ENCODE results near the gene FMO4.
"Not testable (repeated sequence)": the region's sequence is repeated elsewhere in the genome, so short reads cannot be mapped to it uniquely, and the experiment has no call there.

The FMO4 gene

DNA sequence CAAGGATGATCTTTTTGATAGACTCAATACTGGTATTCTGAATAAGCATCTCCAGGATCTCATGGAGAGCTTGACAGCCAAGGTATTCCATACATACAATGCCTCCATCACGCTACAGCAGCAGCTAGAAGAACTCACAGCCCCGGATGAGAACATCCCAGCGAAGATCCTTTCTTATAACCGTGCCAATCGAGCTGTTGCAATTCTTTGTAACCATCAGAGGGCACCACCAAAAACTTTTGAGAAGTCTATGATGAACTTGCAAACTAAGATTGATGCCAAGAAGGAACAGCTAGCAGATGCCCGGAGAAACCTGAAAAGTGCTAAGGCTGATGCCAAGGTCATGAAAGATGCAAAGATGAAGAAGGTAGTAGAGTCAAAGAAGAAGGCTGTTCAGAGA lies 25.4 kb downstream of the FMO4 start:
- DNase-seq, result not testable (repeated sequence)

GRCh38 chr1:171343727-171344472 lies 29.9 kb downstream of the FMO4 start:
- no peak for DNase-seq

DNA sequence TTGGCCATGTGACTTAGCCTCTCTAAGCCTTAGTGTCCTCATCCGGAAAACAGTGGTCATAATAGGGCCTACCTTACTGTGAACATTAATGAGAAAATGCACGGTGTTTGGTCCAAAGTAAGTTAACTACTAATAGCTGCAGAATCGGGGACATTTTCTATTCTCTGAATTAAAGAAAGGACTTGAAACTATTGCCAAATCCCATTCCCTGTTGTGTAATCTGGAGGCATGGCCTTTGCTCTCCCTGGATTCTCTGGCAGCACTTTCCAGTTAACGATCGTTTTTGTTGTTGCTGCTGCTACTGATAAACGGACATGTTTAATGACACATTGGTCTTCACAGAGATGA lies 30.5 kb downstream of the FMO4 start:
- DNase-seq, result no peak

- DNase-seq, result no peak
Measured at GRCh38 chr1:171345536-171345935, 31.6 kb downstream of the FMO4 start.

GRCh38 chr1:171346881-171347280 lies 32.9 kb downstream of the FMO4 start:
- no peak for DNase-seq

GRCh38 chr1:171350594-171350993 lies 36.6 kb downstream of the FMO4 start:
- DNase-seq, result no peak

DNA sequence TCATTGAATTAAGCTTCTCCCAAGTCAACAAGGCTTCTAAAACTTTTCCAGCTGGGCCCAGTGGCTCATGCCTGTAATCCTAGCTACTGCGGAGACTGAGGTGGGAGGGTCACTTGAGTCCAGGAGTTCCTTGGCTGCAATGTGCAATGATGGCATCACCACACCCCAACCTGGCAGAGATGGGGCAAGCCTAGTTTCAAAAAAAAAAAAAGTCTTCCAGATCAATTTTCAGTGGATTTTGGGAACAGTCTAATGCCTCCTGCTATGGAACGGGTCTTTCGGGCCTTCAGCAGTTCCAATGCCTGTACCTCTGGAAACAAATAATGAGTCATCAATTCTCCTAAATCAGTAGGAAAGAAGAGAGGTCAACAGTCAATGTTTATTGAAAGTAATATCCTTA lies 38.0 kb downstream of the FMO4 start:
- DNase-seq, result no peak

DNA sequence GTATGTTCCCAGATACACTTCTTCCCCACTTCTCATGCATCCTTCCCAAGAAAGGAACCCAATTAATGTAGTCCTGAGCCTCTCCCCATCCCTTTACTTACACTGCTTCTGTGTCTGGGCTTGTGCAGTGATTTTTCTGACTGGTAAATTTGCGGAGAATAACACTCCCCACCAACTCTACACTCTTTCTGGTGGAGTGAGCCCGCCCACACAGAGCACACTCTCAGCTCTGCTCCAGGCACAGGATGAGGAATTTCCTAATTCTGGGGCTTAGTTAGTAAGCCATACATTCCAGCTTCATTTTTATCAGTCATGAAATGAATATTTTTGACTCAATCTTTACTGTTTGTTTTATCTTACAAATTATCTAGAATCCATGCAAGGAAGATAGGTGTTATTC lies 38.6 kb downstream of the FMO4 start:
- DNase-seq, result no peak

DNA sequence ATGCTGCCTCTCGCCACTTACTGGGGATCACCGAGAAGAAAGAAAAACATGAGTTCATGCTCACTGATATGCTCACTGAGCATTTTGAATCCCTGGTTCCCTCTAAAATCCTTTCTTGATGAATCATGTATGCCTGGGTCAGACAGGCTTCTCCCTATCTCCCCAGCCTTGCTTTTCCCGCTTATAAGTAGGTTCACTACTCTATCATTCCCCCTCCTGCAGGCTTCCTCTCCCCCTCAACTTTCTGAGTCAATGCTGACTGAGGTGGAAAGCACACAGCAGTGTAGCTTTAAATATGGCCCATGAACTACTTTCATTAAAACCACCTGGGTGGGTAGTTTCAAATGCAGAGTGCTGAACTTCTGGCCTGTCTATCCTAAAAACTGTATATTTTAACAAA lies 41.7 kb downstream of the FMO4 start:
- no peak for DNase-seq

DNA sequence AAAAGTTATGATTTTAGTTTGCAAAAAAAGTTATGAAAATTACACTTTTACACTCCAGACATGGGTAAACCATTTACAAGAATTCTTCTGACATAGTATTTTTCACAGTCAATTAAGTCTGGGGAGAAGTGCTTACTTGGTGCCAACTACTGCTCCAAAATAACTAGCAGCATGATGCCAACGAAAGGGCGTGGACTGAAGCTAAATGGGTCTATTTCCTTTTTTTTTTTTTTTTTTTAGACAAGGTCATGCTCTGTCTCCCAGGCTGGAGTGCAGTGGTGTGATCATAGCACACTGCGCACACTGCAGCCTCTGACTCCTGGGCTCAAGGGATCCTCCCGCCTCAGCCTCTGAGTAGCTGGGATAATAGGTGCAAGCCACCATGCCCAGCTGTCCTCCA lies 43.2 kb downstream of the FMO4 start:
- DNase-seq, result no peak

GRCh38 chr1:171359355-171359648 lies 45.3 kb downstream of the FMO4 start:
- not testable (repeated sequence) for DNase-seq

DNA sequence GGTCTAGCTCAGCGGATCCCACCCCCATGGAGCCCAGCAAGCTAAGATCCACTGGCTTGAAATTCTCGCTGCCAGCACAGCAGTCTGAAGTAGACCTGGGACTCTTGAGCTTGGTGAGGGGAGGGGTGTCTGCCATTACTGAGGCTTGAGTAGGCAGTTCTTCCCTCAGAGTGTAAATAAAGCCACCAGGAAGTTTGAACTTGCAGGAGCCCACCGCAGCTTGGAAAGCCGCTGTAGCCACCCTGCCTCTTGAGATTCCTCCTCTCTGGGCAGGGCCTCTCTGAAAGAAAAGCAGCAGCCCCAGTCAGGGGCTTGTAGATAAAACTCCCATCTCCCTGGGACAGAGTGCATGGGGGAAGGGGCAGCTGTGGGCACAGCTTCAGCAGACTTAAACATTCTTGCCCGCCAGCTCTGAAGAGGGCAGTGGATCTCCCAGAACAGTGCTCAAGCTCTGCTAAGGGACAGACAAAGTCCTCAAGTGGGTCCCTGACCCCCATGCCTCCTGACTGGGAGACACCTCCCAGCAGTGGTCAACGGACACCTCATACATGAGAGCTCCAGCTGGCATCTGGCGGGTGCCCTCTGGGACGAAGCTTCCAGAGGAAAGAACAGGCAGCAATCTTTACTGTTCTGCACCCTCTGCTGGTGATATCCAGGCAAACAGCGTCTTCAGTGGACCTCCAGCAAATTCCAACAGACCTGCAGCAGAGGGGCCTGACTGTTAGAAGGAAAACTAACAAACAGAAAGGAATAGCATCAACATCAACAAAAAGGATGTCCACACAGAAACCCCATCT lies 45.9 kb downstream of the FMO4 start:
- DNase-seq, result not testable (repeated sequence)

GRCh38 chr1:171366085-171366484 lies 52.1 kb downstream of the FMO4 start:
- DNase-seq, result no peak

GRCh38 chr1:171366816-171367215 lies 52.8 kb downstream of the FMO4 start:
- DNase-seq, result no peak

- DNase-seq, result no peak
Measured at GRCh38 chr1:171367436-171367835, 53.5 kb downstream of the FMO4 start.

- DNase-seq, result no peak
Measured at GRCh38 chr1:171372418-171373084, 58.6 kb downstream of the FMO4 start.

DNA sequence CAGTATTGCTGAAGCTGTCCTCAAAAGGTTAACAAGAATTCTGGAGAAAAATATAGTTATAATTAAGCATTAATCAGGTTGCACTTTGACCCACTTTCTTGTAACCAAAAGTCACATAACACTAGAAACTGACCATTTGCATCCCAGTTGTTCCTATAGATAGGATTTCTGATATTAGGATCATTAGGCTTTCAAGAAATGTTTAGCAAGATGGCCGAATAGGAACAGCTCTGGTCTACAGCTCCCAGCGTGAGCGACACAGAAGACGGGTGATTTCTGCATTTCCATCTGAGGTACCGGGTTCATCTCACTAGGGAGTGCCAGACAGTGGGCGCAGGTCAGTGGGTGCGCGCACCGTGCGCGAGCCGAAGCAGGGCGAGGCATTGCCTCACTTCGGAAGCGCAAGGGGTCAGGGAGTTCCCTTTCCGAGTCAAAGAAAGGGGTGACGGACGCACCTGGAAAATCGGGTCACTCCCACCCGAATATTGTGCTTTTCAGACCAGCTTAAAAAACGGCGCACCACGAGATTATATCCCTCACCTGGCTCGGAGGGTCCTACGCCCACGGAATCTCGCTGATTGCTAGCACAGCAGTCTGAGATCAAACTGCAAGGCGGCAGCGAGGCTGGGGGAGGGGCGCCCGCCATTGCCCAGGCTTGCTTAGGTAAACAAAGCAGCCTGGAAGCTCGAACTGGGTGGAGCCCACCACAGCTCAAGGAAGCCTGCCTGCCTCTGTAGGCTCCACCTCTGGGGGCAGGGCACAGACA lies 59.6 kb downstream of the FMO4 start:
- DNase-seq, result not testable (repeated sequence)

DNA sequence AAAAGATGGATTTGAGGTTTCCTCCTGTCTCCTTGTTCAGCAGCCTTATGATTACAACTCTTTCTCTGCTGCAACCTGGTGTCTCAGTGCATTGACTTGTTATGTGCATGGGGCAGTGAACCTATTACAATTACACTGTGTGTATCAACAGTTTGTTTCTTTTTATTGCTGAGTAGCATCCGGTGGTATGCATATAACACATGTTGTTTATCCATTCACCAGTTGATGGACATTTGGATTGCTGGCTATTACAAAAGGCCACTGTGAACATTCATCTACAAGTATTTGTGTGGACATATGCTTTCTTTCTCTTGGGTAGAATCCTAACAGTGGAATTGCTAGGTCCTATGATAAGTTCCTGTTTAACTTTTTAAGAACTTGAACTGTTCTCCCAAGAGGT lies 65.9 kb downstream of the FMO4 start:
- DNase-seq, result no peak

DNA sequence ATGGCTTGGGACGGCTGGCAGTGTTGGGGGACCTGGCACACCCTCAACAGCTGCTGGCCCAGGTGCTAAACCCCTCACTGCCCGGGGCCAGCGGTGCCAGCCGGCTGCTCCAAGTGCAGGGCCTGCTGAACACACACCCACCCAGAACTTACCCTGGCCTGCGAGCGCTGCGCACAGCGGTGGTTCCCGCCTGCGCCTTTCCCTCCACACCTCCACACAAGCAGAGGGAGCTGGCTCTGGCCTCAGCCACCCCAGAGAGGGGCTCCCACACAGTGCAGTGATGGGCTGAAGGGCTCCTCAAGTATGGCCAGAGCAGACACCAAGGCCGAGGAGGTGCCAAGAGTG lies 67.9 kb downstream of the FMO4 start:
- DNase-seq, result no peak

GRCh38 chr1:171384496-171384895 lies 70.5 kb downstream of the FMO4 start:
- DNase-seq, result no peak

- no peak for DNase-seq
Measured at GRCh38 chr1:171389171-171389570, 75.2 kb downstream of the FMO4 start.

DNA sequence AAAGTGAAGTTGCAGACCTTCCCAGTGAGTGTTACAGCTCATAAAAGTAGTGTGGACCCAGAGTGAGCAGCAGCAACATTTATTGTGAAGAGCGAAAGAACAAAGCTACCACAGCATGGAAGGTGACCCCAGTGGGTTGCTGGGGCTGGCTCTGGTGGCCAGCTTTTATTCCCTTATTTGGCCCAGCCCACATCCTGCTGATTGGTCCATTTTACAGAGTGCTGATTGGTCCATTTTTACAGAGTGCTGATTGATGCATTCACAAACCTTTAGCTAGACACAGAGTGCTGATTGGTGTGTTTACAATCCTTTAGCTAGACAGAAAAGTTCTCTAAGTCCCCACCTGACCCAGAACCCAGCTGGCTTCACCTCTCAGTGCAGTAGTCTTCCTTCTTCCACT lies 76.8 kb downstream of the FMO4 start:
- DNase-seq, result not testable (repeated sequence)
